Bronchial epithelial cell (primary cell): ENCODE measurements around the gene FRMD3. TPM values are rescaled to one million over a fixed set of nuclear protein-coding genes. Genes with fewer than 3 reads are reported as not detected.
A peak's percentile ranks its signal among the peaks of the same experiment; 100 is the strongest.

Experiments
- DNase-seq: peaks from one replicate; pipeline ENCODE4 v3.0.0-alpha.2; 2010; ENCODE audit warnings: low read depth
- FAIRE-seq: peaks from 2 replicates; lab custom pipeline; 2011; peaks lifted over from hg19 to GRCh38; lab: Jason Lieb, UNC
- H3K27me3 ChIP-seq: 2 replicates; pipeline ENCODE4 v1.5.1; 2011; ENCODE audit warnings: low read length; ENCODE audit not compliant: control insufficient read depth, insufficient read depth
- H3K36me3 ChIP-seq: 2 replicates; pipeline ENCODE4 v1.5.1; 2011; ENCODE audit warnings: low read length; ENCODE audit not compliant: control insufficient read depth, insufficient read depth
- H3K4me3 ChIP-seq: 2 replicates; pipeline ENCODE4 v1.5.1; 2011; ENCODE audit warnings: mild to moderate bottlenecking, low read depth, low read length, control low read depth
- total RNA-seq: library from RNA; depleted of rRNA; stranded (reverse); fragments of >200 nt; gene quantifications from 2 replicates; pipeline ENCODE4 v1.2.1, GENCODE V29; 2014
- TF ChIP-seq, protein P1 (sequence below): IDR thresholded peaks from 2 replicates; pipeline ENCODE4 v1.5.1; 2011; ENCODE audit warnings: mild to moderate bottlenecking, moderate library complexity, low read length, control low read depth, inconsistent platforms; ENCODE audit not compliant: insufficient read depth, severe bottlenecking

The FRMD3 gene
- total RNA-seq, 1 donor from 2014 or later = under 0.01 TPM

DNA sequence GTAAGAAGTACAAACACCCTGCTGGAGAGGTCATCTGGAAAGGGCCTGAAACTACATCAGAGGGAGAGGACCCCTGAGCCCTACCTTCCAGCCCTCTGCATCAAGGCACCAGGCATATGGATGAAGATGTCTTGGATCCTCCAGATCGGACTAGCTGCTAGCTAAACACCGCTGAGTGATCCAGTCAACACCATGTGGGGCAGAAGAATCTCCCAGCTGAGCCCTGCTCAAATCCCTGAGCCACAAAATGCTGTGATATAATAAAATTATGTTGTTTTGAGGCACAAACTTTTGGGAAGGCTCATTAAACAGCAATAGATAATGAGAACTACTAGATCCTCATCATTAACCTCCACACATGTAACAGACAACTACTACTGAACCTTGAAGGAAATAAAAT is 155.2 kb downstream of the FRMD3 start:
- Histone ChIP-seq H3K4me3 (no peak overlapping the region), H3K27me3 (no peaks in the 10 kb centered on the region), H3K36me3 (no peaks in the 10 kb centered on the region)
- DNase-seq (no peak), FAIRE-seq (no peak)
- TF ChIP-seq, protein P1, sequence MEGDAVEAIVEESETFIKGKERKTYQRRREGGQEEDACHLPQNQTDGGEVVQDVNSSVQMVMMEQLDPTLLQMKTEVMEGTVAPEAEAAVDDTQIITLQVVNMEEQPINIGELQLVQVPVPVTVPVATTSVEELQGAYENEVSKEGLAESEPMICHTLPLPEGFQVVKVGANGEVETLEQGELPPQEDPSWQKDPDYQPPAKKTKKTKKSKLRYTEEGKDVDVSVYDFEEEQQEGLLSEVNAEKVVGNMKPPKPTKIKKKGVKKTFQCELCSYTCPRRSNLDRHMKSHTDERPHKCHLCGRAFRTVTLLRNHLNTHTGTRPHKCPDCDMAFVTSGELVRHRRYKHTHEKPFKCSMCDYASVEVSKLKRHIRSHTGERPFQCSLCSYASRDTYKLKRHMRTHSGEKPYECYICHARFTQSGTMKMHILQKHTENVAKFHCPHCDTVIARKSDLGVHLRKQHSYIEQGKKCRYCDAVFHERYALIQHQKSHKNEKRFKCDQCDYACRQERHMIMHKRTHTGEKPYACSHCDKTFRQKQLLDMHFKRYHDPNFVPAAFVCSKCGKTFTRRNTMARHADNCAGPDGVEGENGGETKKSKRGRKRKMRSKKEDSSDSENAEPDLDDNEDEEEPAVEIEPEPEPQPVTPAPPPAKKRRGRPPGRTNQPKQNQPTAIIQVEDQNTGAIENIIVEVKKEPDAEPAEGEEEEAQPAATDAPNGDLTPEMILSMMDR = no peak

DNA sequence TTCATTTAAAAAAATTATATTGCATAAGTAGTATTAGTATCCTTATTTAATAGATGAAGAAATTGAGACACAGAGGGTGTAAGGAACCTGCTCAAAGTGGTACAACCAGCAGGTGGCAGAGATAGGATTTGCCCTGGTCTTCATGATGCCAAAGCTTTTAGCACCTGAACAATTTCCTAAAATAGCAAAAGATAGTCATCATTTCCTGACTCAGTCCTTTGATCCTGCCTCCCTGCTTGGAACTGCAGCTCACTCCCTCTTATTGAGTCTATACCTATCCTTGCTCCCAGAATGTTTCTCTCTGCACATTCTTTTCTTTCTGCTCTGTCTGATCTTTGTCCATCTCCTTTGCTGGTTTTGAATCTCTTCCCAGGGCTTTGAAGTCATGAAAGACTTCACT is 155.8 kb downstream of the FRMD3 start:
- Histone ChIP-seq H3K27me3 (no peaks in the 10 kb centered on the region), H3K4me3 (no peak overlapping the region), H3K36me3 (no peaks in the 10 kb centered on the region)
- DNase-seq (peak; percentile 13), FAIRE-seq (no peak)
- TF ChIP-seq, protein P1 = no peak

DNA sequence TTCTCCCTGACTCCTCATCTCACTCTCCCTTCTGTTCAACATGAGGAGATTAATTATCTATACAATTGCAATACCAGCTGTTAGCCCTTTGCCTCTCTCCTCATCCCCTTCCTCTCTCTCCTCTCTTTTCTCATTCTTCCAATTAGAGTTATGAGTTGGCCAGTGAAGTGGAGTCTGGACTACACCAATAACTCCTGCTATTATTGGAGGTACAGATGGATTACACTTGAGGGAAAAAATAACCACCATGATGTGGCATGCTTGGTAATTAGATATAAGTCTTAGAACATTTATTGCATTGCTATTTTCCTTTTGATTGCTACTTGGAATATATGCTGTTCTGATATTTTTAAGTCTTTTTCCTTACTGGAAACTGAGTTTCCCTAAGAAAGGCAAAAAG is 159.2 kb downstream of the FRMD3 start:
- Histone ChIP-seq H3K4me3 (no peak overlapping the region), H3K27me3 (no peaks in the 10 kb centered on the region), H3K36me3 (no peaks in the 10 kb centered on the region)
- FAIRE-seq (no peak), DNase-seq (no peak)
- TF ChIP-seq, protein P1 = no peak

DNA sequence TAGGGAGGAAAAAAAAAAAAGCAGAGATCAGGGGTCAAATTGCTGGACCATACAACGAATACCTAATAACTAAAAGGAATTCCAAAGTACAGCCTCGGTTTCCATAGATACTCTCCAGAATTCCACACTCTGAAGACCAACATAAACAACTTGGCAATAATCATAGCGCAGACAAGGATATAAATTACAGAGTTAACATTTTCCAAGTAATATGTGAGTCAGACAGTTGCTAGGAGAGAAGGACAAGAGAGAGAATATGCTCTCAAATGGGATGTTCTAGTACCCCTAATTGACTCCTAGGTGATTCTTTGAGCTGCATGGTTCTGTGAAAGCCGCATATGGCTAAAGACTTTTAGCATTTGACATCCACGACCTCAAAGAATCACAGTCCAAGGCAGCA is 165.2 kb downstream of the FRMD3 start:
- H3K4me3 ChIP-seq = no peak overlapping the region
- H3K36me3 ChIP-seq = no peaks in the 10 kb centered on the region
- no peak for FAIRE-seq
- no peaks in the 10 kb centered on the region for H3K27me3 ChIP-seq
- no peak for DNase-seq
- TF ChIP-seq, protein P1 = no peak

DNA sequence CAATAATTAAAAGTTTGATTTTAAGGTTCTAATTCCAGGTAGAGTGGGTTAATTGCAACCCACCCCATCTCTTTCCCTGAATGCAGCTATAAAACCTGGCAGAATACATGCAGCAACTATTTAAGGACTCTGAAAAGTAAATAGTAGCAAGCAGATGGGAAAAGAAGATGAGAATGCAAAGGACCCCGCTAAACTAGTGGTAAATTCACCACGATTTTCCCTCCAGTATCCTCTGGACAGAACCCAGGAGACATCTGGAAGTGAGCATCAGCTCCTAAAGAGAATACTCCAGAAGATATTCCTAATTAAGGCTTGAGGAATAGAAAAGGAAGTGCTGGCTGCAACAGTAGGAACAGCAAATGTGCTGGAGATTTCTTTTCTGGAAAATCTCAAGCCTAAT is 170.9 kb downstream of the FRMD3 start:
- Histone ChIP-seq H3K4me3 (no peak overlapping the region), H3K36me3 (no peaks in the 10 kb centered on the region), H3K27me3 (no peaks in the 10 kb centered on the region)
- DNase-seq (no peak), FAIRE-seq (no peak)
- TF ChIP-seq, protein P1 = no peak

DNA sequence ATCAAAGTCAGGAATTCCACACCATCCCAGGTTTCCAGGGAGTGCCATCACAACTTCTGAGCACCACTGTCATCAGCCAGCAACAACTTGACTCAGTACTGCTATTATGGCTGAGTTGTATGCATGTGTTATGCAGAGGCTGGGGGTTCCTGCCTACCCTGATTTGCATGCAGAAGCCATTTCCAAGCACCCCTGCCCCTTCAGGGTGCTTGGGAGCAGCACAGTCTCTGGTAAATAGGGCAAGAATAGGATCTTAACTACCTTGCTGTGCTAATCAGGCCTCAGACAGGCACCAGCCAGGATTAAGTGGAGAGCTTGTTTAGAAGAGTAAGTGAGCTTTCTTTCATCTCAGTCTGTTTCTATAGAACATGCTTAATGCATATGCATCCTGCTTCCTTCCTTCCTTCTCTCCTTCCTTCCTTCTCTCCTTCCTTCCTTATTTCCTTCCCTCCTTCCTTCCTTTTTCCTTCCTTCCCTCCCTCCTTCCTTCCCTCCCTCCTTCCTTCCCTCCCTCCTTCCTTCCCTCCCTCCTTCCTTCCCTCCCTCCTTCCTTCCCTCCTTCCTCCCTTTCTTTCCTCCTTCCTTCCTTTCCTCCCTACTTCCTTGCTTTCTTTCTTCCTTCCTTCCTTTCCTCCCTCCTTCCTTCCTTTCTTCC is 175.7 kb downstream of the FRMD3 start:
- Histone ChIP-seq H3K27me3 (no peaks in the 10 kb centered on the region), H3K36me3 (no peaks in the 10 kb centered on the region), H3K4me3 (no peak overlapping the region)
- DNase-seq = no peak
- no peak for FAIRE-seq
- TF ChIP-seq, protein P1 = no peak
